22Rv1 (cell line): ENCODE data around the gene THADA.

ENCODE experiments used
- H3K27ac ChIP-seq: fragments of 450-650 bp; 2 replicates; pipeline ENCODE4 v1.5.1; 2017
- CTCF ChIP-seq: fragments of 450-650 bp; IDR thresholded peaks from 2 replicates; pipeline ENCODE4 v1.5.1; 2017; ENCODE audit warnings: mild to moderate bottlenecking
- ZFX ChIP-seq: fragments of 450-650 bp; IDR thresholded peaks from 2 replicates; pipeline ENCODE4 v1.6.1; 2017; ENCODE audit warnings: antibody characterized with exemption, borderline replicate concordance

THADA gene

DNA sequence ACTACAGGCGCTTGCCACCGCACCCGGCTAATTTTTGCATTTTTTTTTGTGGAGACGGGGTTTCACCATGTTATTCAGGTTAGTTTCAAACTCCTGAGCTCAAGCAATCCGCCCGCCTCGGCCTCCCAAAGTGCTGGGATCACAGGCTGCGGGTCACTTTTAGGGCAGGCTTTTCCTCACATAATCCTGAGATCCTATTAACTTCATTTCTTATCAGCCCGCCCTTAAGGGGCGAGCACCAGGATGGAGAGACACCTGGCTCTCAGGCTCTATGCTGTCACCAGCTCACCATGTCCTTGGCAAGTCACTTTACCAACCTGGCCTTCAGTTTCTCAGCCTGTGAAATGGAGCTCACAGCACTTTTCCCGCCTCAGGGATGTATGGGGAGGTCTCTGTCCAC is 392.5 kb downstream of the THADA start:
- H3K27ac ChIP-seq, result no peak overlapping the region
- no peak for TF ChIP-seq CTCF
- no peak for TF ChIP-seq ZFX

GRCh38 chr2:43202289-43202688 is 393.5 kb downstream of the THADA start:
- H3K27ac ChIP-seq, result no peak overlapping the region

GRCh38 chr2:43201497-43201896 is 394.3 kb downstream of the THADA start:
- no peak for TF ChIP-seq CTCF
- no peak for TF ChIP-seq ZFX
- H3K27ac ChIP-seq, result no peak overlapping the region

More at GRCh38 chr2:43202289-43202688, 393.5 kb downstream of the THADA start:
- TF ChIP-seq ZFX, result no peak
- TF ChIP-seq CTCF, result no peak

DNA sequence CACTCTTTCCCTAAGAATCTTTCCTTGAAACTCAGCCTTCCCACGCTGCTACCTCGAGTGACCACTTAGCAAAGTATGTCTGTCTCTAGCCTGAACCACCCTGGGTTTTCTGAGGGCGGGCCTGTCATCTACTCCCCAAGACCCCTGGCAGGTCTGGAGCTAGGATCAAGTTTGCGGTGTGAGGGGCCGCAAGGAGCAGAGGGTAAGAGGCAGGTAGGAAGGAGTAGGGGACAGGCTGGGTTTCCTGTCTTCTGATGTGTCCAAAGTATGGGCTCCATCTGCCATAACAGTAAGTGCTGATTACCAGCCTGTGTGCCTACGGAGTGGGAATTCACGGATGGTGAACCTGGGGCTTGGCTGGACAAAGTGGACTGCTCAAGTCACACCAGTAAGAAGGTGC is 394.8 kb downstream of the THADA start:
- TF ChIP-seq CTCF (no peak), ZFX (no peak)

GRCh38 chr2:43199492-43200488 is 396.0 kb downstream of the THADA start:
- TF ChIP-seq ZFX, result no peak
- TF ChIP-seq CTCF, result no peak
- no peak overlapping the region for H3K27ac ChIP-seq

More for the DNA sequence above, 394.8 kb downstream of the THADA start:
- H3K27ac ChIP-seq, result no peak overlapping the region

- TF ChIP-seq ZFX (no peak), CTCF (no peak)
- no peak overlapping the region for H3K27ac ChIP-seq
These were observed 397.6 kb downstream of the THADA start for GRCh38 chr2:43198263-43198662.

- H3K27ac ChIP-seq, result no peak overlapping the region
- TF ChIP-seq CTCF, result no peak
- TF ChIP-seq ZFX, result no peak
These were observed 398.3 kb downstream of the THADA start for GRCh38 chr2:43197588-43197896.
